CD4-positive, alpha-beta T cell treated with Interleukin-1 beta for 1 hour (primary cell): ENCODE measurements around the gene NOSIP.

Experiments used
- DNase-seq, 2 donors: peaks; one replicate each; pipeline ENCODE4 v3.0.0-alpha.2; 2020 to 2022

The NOSIP gene

GRCh38 chr19:49570138-49570856, 10.1 kb downstream of the NOSIP start:
- peak; percentile 77 to 86 for DNase-seq

GRCh38 chr19:49567861-49568441, 12.4 kb downstream of the NOSIP start:
- DNase-seq = peak; percentile 80 to 86

- no peak for DNase-seq
Measured at GRCh38 chr19:49566302-49566701, 14.1 kb downstream of the NOSIP start.

DNA sequence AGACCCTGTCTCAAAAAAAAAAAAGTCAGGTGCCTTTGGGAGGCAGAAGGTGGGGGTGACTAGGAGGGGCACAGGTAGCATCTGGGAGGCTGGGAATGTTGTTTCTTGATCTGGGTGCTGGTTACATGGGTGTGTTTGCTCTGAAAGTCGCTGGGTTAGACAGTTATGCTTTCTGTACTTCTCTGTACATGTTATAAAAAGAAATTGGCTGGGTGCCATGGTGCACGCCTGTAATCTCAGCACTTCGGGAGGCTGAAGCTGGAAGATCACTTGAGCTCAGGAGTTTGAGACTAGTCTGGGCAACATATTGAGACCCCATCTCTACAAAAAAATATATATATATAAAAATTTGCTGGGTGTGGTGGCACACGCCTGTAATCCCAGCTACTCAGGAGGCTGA, 15.1 kb downstream of the NOSIP start:
- no peak for DNase-seq

- DNase-seq = no peak
Measured at GRCh38 chr19:49564616-49565045, 15.7 kb downstream of the NOSIP start.

- DNase-seq = peak in 1 of 2 donors; percentile 50
Measured at GRCh38 chr19:49560358-49560900, 19.9 kb downstream of the NOSIP start.

- DNase-seq = no peak
Measured at GRCh38 chr19:49559928-49560327, 20.4 kb downstream of the NOSIP start.

DNA sequence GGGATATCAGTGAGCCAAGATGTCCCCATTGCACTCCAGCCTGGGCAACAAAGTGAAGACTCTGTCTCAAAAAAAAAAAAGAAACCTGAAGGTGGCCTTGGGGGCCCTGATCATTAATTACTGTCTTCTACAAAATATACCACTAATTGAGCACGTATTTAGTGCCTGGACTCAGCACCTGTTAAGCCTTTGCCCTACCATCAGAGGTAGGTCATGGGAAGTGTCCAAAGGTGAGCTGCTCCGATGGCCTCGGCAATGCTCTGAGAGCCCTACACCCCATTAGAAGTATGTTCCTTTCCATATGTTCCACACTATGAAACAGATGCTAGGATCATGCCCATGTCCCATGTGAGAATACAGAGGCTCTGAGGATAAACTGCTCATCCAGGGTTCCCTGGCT, 20.9 kb downstream of the NOSIP start:
- DNase-seq = no peak

- DNase-seq = no peak
Measured at GRCh38 chr19:49558591-49558990, 21.8 kb downstream of the NOSIP start.

GRCh38 chr19:49557641-49558325, 22.6 kb downstream of the NOSIP start:
- no peak for DNase-seq

GRCh38 chr19:49556412-49557398, 23.7 kb downstream of the NOSIP start:
- DNase-seq = peak; percentile 38 to 45

GRCh38 chr19:49555600-49556411, 24.6 kb downstream of the NOSIP start:
- DNase-seq = peak; percentile 84

DNA sequence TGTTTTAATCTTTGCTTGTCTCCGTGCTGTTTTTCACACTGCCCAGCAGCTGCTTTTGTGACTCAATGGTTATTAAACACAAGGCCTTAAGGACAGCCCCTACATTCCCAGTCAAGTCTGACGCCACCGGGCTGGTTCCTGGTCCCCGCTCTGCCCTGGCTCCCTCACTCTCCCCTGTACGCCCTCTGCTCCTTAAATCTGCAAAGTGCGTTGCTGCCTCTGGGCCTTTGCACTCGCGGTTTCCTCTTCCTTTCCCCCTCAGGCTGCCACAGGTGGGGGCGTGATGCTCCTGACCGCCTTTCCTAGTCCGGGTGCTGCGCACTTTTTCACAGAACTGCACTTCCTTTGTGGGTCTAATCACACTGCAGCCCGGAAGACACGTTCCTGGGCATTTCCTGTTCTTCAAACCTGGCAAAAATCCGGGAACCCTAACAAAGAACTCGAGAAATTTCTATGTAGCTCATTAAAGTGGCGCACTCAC, 25.6 kb downstream of the NOSIP start:
- DNase-seq = peak; percentile 32 to 61

- DNase-seq = no peak
Measured at GRCh38 chr19:49553451-49554271, 26.7 kb downstream of the NOSIP start.

GRCh38 chr19:49552749-49553148, 27.6 kb downstream of the NOSIP start:
- DNase-seq = peak in 1 of 2 donors; percentile 53

DNA sequence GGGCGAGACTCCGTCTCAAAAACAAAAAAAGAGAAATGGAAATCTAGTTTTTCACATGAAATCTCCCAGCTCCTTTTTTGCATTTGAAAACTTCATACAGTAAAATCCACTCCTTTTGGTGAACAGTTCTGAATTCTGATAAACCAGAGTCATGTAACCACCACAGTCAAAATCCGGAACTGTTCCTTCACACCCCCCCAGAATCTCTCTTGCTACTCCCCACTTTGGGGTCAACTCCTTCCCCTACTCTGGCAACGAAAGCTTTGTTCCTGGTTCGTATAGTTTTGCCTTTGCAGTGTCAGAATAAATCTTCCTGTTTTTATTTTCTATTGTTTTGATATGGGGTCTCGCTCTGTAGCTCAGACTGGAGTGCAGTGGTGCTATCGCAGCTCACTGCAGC, 28.8 kb downstream of the NOSIP start:
- DNase-seq = no peak

- no peak for DNase-seq
Measured at GRCh38 chr19:49549045-49549444, 31.3 kb downstream of the NOSIP start.

- peak; percentile 67 to 84 for DNase-seq
Measured at GRCh38 chr19:49546825-49547565, 33.4 kb downstream of the NOSIP start.

DNA sequence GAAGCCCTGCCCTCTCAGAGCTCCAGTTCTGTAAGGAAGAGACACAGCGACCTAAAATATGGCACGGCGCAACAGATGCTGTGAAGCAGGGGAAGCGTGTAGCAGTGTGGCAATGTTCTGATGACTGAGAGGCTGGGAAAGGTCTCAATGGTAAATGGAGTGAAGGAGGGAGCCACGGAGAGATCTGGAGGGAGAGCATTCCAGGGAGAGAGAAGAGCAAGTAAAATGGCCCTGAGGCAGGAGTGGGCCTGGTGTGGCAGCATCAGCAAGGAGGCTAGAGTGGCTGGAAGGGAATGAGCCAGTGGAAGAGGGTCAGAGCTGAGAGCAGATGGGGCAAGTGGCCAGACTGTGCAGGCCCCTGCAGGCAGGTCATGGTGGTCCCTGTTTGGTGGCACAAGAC, 36.2 kb downstream of the NOSIP start:
- no peak for DNase-seq

- DNase-seq = no peak
Measured at GRCh38 chr19:49543032-49543431, 37.3 kb downstream of the NOSIP start.
